ENCODE measurements around the gene ATG7.

Gene ATG7

GRCh38 chr3:11464356-11464755 is 192.2 kb downstream of the ATG7 start:
- TF ChIP-seq EZH2phosphoT487 (IDR thresholded peaks at IDR 0.05; ENCODE audit: low read length), result no peak
- no peak for TF ChIP-seq EZH2 (optimal IDR thresholded peaks at IDR 0.05; ENCODE audit: low read depth, low read length)
- no peak for TF ChIP-seq CTCF (IDR thresholded peaks at IDR 0.05; ENCODE audit: low read length)
- Histone ChIP-seq H2AFZ (ENCODE audit: low read length) (no peak overlapping the region), H3K4me1 (ENCODE audit: low read length) (no peaks in the 10 kb centered on the region), H3K9ac (ENCODE audit: low read length) (no peak overlapping the region), H3F3A (ENCODE audit: insufficient read depth, low read length) (no peaks in the 10 kb centered on the region), H3K27ac (ENCODE audit: low read length) (no peak overlapping the region), H3K9me2 (replicated peaks; ENCODE audit: insufficient read depth, low read length) (no peaks in the 10 kb centered on the region), H3K36me3 (replicated peaks; ENCODE audit: insufficient read depth, low read length) (no peaks in the 10 kb centered on the region), H3K4me3 (ENCODE audit: low read length) (no peak overlapping the region), H3K9me3 (replicated peaks; ENCODE audit: insufficient read depth, low read length) (no peaks in the 10 kb centered on the region), H3K79me2 (ENCODE audit: low read length) (no peaks in the 10 kb centered on the region), H4K20me1 (ENCODE audit: insufficient read depth, low read length) (no peaks in the 10 kb centered on the region), H3K4me2 (ENCODE audit: low read depth, low read length) (no peak overlapping the region), H3K27me3 (replicated peaks; ENCODE audit: insufficient read depth, low read length) (no peaks in the 10 kb centered on the region)
- DNase-seq, result no peak

GRCh38 chr3:11465744-11466616 is 193.8 kb downstream of the ATG7 start:
- no peaks in the 10 kb centered on the region for H3F3A ChIP-seq (ENCODE audit: insufficient read depth, low read length)
- H3K9me2 ChIP-seq (replicated peaks; ENCODE audit: insufficient read depth, low read length), result no peaks in the 10 kb centered on the region
- no peaks in the 10 kb centered on the region for H4K20me1 ChIP-seq (ENCODE audit: insufficient read depth, low read length)
- no peak overlapping the region for H3K9ac ChIP-seq (ENCODE audit: low read length)
- TF ChIP-seq CTCF (IDR thresholded peaks at IDR 0.05; ENCODE audit: low read length), result no peak
- no peak for TF ChIP-seq EZH2phosphoT487 (IDR thresholded peaks at IDR 0.05; ENCODE audit: low read length)
- no peak for TF ChIP-seq EZH2 (optimal IDR thresholded peaks at IDR 0.05; ENCODE audit: low read depth, low read length)
- no peak overlapping the region for H2AFZ ChIP-seq (ENCODE audit: low read length)
- H3K4me1 ChIP-seq (ENCODE audit: low read length), result no peaks in the 10 kb centered on the region
- H3K27me3 ChIP-seq (replicated peaks; ENCODE audit: insufficient read depth, low read length), result no peaks in the 10 kb centered on the region
- DNase-seq, result no peak
- H3K27ac ChIP-seq (ENCODE audit: low read length), result no peak overlapping the region
- no peaks in the 10 kb centered on the region for H3K36me3 ChIP-seq (replicated peaks; ENCODE audit: insufficient read depth, low read length)
- no peaks in the 10 kb centered on the region for H3K79me2 ChIP-seq (ENCODE audit: low read length)
- H3K4me2 ChIP-seq (ENCODE audit: low read depth, low read length), result no peak overlapping the region
- no peak overlapping the region for H3K4me3 ChIP-seq (ENCODE audit: low read length)
- H3K9me3 ChIP-seq (replicated peaks; ENCODE audit: insufficient read depth, low read length), result no peaks in the 10 kb centered on the region

GRCh38 chr3:11467875-11468274 is 195.7 kb downstream of the ATG7 start:
- H3K27me3 ChIP-seq (replicated peaks; ENCODE audit: insufficient read depth, low read length), result no peaks in the 10 kb centered on the region
- H3K4me3 ChIP-seq (ENCODE audit: low read length), result no peak overlapping the region
- H3F3A ChIP-seq (ENCODE audit: insufficient read depth, low read length), result no peaks in the 10 kb centered on the region
- H3K36me3 ChIP-seq (replicated peaks; ENCODE audit: insufficient read depth, low read length), result no peaks in the 10 kb centered on the region
- no peak for TF ChIP-seq CTCF (IDR thresholded peaks at IDR 0.05; ENCODE audit: low read length)
- no peak for TF ChIP-seq EZH2phosphoT487 (IDR thresholded peaks at IDR 0.05; ENCODE audit: low read length)
- no peak for TF ChIP-seq EZH2 (optimal IDR thresholded peaks at IDR 0.05; ENCODE audit: low read depth, low read length)
- no peaks in the 10 kb centered on the region for H4K20me1 ChIP-seq (ENCODE audit: insufficient read depth, low read length)
- no peak for DNase-seq
- H3K4me2 ChIP-seq (ENCODE audit: low read depth, low read length), result no peak overlapping the region
- no peaks in the 10 kb centered on the region for H3K4me1 ChIP-seq (ENCODE audit: low read length)
- no peaks in the 10 kb centered on the region for H3K79me2 ChIP-seq (ENCODE audit: low read length)
- no peak overlapping the region for H2AFZ ChIP-seq (ENCODE audit: low read length)
- H3K27ac ChIP-seq (ENCODE audit: low read length), result no peak overlapping the region
- no peak overlapping the region for H3K9ac ChIP-seq (ENCODE audit: low read length)
- H3K9me2 ChIP-seq (replicated peaks; ENCODE audit: insufficient read depth, low read length), result no peaks in the 10 kb centered on the region
- H3K9me3 ChIP-seq (replicated peaks; ENCODE audit: insufficient read depth, low read length), result no peaks in the 10 kb centered on the region

Measured in MM.1S (cell line).